GM20000 (cell line): Measurements from ENCODE around the gene LRP10.
"Not testable (repeated sequence)": the region's sequence is repeated elsewhere in the genome, so short reads cannot be mapped to it uniquely, and the experiment has no call there.

ENCODE experiments used
- DNase-seq: peaks from one replicate; pipeline ENCODE4 v3.0.0; 2012; ENCODE audit warnings: low spot score
- TF ChIP-seq, protein P1 (sequence below): IDR thresholded peaks from 2 replicates; pipeline ENCODE4 v1.5.1; 2012; ENCODE audit warnings: mild to moderate bottlenecking, control low read depth; ENCODE audit errors: extremely low read depth, missing control alignments

LRP10 gene

DNA sequence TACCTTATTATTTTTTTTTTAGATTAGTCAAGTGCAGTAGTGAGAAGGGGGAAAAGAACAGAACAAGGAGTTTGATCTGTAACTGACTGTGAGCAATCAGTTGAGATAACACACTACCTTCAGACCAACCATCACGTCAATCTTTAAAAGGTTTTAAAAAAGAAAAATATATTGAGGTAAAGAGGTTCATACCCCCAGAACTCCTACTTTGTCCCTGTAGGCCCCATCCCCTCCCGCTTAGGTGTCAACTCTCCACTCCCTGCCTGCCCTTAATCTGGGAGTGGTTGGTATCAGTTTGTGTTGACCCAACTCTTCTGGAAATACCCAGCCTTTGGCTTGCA lies 19.0 kb upstream of the LRP10 start:
- no peak for DNase-seq
- TF ChIP-seq, protein P1, sequence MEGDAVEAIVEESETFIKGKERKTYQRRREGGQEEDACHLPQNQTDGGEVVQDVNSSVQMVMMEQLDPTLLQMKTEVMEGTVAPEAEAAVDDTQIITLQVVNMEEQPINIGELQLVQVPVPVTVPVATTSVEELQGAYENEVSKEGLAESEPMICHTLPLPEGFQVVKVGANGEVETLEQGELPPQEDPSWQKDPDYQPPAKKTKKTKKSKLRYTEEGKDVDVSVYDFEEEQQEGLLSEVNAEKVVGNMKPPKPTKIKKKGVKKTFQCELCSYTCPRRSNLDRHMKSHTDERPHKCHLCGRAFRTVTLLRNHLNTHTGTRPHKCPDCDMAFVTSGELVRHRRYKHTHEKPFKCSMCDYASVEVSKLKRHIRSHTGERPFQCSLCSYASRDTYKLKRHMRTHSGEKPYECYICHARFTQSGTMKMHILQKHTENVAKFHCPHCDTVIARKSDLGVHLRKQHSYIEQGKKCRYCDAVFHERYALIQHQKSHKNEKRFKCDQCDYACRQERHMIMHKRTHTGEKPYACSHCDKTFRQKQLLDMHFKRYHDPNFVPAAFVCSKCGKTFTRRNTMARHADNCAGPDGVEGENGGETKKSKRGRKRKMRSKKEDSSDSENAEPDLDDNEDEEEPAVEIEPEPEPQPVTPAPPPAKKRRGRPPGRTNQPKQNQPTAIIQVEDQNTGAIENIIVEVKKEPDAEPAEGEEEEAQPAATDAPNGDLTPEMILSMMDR: no peak

GRCh38 chr14:22852940-22853767 lies 18.4 kb upstream of the LRP10 start:
- TF ChIP-seq, protein P1: peak; percentile 91
- peak; percentile 86 for DNase-seq

- not testable (repeated sequence) for DNase-seq
These were observed 17.2 kb upstream of the LRP10 start for GRCh38 chr14:22854296-22854695.

GRCh38 chr14:22854963-22855724 lies 16.4 kb upstream of the LRP10 start:
- DNase-seq: no peak
- TF ChIP-seq, protein P1: no peak

GRCh38 chr14:22856428-22856827 lies 15.1 kb upstream of the LRP10 start:
- TF ChIP-seq, protein P1: no peak
- DNase-seq: no peak

DNA sequence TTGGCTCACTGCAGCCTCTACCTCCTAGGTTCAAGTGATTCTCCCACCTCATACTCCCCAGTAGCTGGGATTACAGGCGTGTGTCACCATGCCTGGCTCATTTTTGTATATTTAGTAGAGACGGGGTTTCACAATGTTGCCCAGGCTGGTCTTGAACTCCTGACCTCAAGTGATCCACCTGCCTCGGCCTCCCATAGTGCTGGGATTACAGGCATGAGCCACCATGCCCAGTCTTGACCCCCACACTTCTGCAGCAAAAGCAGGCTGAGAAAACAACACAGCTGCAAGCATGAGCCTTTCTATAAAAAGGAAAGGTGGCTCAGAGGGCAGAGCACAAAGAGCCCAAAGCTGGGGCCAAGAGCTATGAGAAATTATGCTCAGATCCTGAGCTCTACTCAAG lies 11.2 kb upstream of the LRP10 start:
- not testable (repeated sequence) for DNase-seq

DNA sequence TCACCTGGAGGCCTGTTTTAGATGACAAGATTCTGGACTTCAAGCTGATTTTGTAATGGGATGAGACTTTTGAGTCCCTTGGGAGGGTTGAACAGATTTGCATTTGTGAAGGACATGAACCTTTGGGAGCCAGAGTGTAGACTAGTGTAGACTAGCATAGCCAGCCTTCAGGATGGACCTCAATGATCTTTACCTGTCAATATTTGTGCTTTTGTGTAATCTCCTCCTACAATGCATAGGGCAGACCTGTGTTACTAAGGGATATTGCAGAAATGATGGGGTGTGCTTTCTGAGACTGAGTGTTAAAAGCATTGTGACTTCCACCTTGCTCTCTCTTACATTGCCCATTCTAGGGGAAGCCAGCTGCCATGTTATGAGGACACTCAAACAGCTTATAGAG lies 9.9 kb upstream of the LRP10 start:
- TF ChIP-seq, protein P1: no peak
- DNase-seq: no peak

GRCh38 chr14:22864979-22865378 lies 6.6 kb upstream of the LRP10 start:
- no peak for DNase-seq
- TF ChIP-seq, protein P1: no peak
